ENCODE measurements around the gene PPP1R1A. TPM values are rescaled to one million over a fixed set of nuclear protein-coding genes. Genes with fewer than 3 reads are reported as not detected.
A peak's percentile ranks its signal among the peaks of the same experiment; 100 is the strongest.

Gene PPP1R1A
- total RNA-seq, 1 donor from 2014 or later: 2.9 TPM

- DNase-seq (ENCODE audit: low spot score): peak; percentile 42
Observed at GRCh38 chr12:54571193-54572188, 17.0 kb downstream of the PPP1R1A start.

DNA sequence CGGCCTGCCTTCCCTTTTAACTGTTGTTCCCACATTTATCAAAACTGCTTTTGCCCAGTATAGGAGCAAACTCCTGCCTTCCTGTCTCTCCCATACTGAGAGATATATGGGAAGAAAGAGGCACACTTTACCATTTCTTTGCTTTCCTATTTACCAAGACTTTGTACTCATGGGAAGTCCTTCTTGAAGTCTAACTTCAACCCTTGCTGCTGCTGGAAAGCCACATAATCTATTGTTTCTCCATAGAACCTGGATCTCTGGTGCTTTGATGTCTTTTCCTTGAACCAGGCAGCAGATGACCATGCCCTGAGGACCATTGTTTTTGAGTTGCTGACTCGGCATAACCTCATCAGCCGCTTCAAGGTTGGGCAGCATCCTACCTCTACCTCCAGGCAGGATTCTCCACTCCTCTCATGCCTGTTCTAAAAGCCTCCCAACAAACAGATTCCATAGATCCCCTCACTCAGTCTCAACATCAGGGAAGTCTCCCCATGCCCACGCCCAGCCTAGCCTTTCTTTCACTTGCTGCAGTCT lies 18.4 kb downstream of the PPP1R1A start:
- DNase-seq (ENCODE audit: low spot score): no peak

- no peak for DNase-seq (ENCODE audit: low spot score)
Observed at GRCh38 chr12:54569072-54569471, 19.4 kb downstream of the PPP1R1A start.

DNA sequence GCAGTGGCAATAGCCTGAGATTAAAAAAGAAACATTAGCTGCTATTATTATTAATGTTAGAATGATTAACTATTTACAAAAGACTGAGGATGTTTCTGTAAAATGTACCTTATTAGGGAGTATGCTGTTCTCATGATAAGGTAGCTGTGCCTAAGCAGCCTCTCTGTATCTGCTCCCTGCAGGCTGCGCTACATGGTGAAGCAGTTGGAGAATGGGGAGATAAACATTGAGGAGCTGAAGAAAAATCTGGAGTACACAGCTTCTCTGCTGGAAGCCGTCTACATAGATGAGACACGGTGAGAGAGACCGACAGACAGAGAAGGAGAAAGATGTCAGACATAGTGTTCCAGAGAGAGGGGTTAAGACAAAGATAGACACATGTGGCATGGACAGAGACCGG lies 21.7 kb downstream of the PPP1R1A start:
- no peak for DNase-seq (ENCODE audit: low spot score)

DNA sequence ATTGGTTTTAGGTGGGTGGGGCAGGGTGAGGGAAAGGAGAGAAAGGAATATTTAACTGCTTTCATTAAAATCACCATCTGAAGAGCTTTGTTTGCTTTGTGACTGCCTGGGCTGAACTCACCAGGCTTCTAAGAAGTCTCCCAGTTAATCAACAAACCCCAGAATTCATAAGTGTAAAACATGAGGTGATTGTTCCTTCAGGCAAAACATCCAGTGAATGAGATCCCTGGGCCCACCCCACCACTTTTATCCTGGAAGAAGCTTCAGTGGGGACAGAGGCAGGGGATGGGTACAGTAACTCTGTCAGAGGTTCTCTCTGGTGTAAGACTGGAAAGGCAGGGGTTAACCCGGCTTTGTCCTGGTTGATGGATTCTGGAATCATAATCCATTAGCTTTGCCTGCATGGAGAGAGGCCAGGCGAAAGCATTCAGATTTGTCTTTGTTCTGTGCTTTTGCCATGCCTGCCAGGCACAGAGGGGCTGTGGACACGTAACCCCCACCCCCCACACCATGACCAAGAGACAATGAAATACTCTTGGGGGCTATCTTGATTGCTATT lies 22.4 kb downstream of the PPP1R1A start:
- DNase-seq (ENCODE audit: low spot score): no peak

- no peak for DNase-seq (ENCODE audit: low spot score)
Observed at GRCh38 chr12:54565310-54565985, 23.0 kb downstream of the PPP1R1A start.

DNA sequence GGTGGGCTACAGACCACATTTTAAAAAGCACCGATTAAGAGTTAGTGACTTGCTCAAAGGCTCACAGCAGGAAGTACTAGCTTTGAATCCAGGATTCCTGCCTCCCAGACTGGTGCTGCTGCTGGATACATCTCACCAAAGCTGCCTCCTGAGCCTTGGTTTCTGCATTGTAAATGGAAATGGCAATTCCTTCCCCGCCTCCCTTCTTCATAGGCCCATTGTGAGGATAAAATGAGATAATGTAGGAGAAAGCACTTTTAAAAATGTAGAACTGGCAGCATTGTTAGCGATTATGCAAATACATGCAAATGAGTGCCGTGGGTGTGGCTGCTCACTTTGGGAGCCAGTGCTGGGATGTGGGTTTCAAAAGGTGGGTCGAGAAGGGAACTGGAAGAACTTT lies 23.7 kb downstream of the PPP1R1A start:
- no peak for DNase-seq (ENCODE audit: low spot score)

DNA sequence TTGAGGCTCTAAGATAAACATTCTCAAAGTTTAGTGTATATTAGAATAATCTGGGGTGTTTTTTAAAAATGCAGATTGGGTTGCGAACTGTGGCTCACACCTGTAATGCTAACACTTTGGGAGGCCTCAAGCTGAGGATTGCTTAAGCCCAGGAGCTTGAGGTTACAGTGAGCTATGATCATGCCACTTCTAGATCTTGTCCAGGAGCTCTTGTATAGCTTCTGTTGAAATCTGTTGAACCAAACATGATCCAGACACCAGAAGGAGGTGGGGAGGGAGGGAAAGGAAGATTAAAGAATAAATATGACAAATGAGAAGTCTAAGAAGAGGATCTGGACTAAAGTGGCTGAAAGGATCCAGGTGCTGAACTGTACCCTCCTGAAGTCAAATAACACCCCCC lies 24.7 kb downstream of the PPP1R1A start:
- no peak for DNase-seq (ENCODE audit: low spot score)

GRCh38 chr12:54562750-54563356 lies 25.6 kb downstream of the PPP1R1A start:
- DNase-seq (ENCODE audit: low spot score): peak; percentile 42

DNA sequence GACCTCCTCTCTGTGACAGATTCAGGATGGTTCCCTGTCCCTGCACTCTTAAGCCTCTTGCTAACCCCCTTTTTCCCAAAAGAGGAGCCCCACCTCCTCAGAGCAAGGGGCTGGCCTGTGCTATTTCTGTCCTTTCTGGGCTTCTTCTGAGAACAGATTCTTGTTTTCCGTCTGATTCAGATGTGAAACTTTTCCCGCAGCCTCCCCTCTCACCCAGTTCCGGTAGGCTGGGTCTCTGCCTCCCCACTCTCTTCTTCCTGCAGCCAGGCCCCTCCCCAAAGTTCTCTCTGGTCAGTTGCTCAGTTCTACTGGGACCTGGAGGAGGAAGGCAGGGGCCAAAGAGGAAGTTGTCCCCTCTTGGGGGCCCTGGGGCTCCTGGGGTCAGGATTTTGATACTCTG lies 27.3 kb downstream of the PPP1R1A start:
- DNase-seq (ENCODE audit: low spot score): peak; percentile 77

- DNase-seq (ENCODE audit: low spot score): peak; percentile 96
Observed at GRCh38 chr12:54560374-54560858, 28.0 kb downstream of the PPP1R1A start.

DNA sequence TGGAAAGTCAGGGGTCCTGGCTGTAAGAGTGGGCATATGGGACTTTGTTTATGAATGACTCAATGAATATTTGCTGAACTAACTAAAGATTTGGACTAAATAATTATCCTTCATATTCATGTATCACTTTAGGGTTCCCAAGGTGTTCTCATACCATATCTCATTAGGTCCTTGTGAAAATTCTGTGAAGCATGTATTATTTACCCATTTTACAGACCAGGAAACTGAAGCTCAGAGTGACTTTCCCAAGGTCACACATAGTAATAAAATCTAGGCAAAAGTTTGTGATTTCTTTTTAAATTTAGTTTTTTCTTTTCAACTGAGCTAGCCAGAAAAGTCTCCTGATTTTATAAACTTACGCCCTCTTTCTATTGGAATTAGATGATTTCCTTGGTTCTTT lies 29.7 kb downstream of the PPP1R1A start:
- DNase-seq (ENCODE audit: low spot score): no peak

DNA sequence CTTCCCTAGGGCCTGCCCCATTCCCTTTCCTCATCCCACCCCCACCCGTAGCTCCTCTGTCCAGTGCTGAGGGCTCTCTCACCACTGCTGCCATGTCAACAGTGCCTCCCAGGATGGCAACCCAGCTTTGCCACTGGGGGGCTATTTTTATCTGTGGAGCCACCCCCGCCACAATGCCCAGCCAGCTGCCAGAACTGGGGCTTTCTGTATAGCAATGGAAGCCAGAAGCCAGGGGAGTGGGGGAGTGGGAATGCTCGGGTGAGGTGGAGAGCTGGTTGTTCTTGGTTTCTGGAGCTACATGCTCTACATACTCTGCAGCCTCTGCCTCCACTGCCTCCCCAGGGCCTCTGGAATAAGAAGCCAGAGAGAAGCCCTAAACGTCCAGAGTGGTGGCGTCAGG lies 30.1 kb downstream of the PPP1R1A start:
- DNase-seq (ENCODE audit: low spot score): no peak

DNA sequence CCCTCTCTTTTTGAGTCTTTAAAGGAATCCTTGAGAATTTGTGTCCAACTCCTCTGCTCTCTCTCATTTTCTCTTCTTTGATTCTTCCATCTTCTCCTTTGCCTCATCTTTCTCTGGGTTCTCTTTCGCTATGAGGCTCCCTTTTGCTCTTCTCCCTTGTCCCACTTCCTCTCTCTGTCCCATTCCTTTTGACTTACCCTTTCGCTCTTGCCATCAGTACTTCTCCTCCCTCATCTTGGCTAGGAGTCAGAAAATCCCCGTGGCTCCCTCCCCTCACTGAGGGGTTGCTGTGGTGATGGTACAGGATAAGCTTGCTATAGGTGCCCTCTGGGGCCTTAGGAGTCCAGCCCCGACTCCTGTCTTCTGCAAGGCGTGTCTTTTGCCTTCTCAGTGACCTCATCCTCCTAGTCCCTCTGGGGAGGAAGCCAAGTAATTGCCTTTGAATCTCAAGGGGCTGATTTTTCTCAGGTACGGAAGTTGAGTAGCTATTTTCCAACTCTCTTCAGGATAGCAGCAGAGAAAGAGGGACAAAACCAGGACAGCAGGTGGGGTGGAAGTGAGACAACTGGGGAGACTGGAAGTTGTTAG lies 32.7 kb downstream of the PPP1R1A start:
- no peak for DNase-seq (ENCODE audit: low spot score)

DNA sequence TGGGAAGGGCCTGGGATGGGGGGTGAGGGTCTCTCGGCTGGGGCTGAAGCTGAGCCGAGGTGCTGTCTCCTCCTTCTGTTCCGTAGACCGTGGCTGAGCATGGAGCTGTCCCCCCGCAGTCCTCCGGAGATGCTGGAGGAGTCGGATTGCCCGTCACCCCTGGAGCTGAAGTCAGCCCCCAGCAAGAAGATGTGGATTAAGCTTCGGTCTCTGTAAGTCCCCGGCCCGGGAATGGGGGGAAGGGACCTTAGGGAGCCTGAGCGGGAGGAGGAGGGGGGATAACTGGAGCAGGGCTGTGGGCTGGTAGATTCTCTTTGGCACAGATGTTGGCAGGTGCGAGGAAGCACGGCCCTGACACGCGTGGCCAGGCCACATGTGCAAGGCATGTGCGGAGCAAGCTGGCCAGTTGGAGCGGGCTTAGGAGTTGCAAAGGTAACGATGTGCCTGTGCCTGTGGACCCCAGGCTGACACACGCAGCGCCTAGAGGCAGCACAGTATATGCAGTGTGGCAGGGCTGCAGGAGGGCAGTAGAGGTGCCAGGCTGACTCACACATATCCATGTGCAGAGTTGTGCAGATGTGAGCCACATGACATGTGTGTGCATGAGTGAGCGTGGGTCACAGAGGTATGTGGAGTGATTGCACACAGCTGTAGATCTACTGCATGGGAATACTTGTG lies 38.5 kb downstream of the PPP1R1A start:
- DNase-seq (ENCODE audit: low spot score): no peak

DNA sequence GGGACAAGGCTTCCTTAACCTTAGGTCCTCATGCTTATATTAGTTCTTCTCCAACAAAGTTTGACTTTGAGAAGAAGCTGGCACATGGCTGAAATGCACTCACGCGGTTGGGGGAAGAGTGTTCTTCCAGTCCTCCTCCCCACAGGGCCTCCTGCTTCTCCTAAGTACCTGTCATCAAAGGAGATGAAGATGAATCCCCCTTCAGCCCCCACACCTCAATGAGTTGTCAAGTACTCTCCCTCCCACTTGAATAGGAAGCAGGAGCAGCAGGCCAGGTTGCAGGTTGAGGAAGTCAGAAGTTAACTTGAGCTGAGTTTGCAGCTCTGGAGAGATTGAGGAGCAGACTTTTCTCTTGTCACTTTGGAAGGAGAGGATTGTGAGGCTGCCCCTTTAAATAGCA lies 41.9 kb downstream of the PPP1R1A start:
- no peak for DNase-seq (ENCODE audit: low spot score)

DNA sequence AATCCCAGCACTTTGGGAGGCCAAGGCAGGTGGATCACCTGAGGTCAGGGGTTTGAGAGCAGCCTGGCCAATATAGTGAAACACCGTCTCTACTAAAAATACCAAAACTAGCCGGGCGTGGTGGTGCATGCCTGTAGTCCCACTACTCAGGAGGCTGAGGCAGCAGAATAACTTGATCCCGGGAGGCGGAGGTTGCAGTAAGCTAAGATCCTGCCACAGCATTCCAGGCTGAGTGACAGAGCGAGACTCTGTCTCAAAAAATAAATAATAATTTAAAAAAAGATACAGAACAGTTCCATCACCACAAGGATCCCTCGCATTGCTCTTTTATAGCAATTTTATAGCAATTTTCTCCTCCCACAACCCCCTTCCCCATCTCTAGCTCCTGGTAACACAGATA lies 43.7 kb downstream of the PPP1R1A start:
- DNase-seq (ENCODE audit: low spot score): no peak

GRCh38 chr12:54543526-54543925 lies 44.9 kb downstream of the PPP1R1A start:
- no peak for DNase-seq (ENCODE audit: low spot score)

DNA sequence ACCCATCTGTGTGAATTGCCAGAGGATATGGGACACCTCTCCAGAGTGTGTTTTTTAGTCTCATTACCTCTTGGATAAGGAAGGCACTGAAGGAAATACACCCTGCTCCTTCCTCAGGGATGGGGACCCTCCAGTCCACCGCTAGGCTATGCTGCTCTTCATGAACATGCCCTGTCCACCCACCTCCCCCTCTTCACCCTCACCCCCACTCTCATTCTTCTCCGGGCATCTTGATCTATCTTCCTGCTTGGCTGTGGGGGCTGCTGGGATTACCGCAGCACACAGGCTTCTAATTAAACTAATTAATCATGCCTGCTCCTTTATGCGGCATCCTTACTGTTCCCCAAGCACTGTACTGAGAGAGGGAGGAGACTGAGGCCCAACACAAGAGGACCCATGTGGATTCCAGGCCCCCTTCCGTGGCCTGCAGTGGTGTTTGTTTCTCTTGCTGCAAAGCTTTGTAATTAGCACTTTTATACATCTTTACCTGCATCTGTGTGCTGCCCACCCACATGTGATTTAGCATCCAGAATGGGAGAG lies 46.6 kb downstream of the PPP1R1A start:
- no peak for DNase-seq (ENCODE audit: low spot score)

DNA sequence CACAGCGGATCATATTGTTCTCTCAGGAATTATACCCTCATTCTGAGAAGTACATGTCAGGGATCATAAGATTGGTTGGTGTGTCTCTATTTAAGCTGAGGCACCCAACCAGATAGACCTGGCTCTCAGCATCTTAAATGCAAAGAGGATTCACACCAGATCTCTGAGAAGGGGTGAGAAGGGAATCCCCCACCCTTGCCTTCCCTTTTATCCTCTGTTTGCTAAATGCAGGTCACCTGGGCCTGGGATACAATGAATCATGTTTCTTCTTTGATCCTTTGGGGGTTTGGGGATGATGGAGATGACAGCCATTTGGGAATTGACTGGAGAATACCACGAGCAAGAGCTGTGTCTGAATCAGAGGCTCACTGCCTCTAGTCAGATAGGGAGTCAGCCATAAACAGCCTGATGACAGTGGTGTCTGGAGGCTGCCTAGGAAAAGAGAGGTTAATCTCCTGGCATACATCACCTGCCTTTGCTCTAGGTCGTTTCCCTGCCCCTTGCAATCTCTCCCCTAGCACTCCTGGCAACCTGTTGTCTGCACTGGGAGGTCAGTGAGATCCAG lies 50.2 kb downstream of the PPP1R1A start:
- no peak for DNase-seq (ENCODE audit: low spot score)
